Tibial nerve (tissue), 4 donors: ENCODE measurements around the gene GALNT11. TPM values are rescaled to one million over a fixed set of nuclear protein-coding genes. Genes with fewer than 3 reads are reported as not detected.

Experiments used
- DNase-seq, 2 donors: peaks; one replicate each; pipeline ENCODE4 v3.0.0-alpha.2; 2019; ENCODE audit warnings: low spot score in 2 of 2
- H3K27ac ChIP-seq, 4 donors: fragments of 200-600 bp; sonication (generic) in 3 of 4; one replicate each; pipeline ENCODE4 v1.5.1; 2017 to 2019; ENCODE audit warnings: mild to moderate bottlenecking in 1 of 4
- H3K27me3 ChIP-seq, 2 donors: fragments of 200-600 bp; sonication (generic) in 1 of 2; one replicate each; pipeline versions ENCODE4 v1.5.1 to v1.6.0; 2017 to 2019
- H3K36me3 ChIP-seq, 3 donors: fragments of 200-600 bp; sonication (generic); one replicate each; pipeline ENCODE4 v1.5.1; 2018 to 2019
- H3K4me1 ChIP-seq, 4 donors: fragments of 200-600 bp; sonication (generic) in 3 of 4; one replicate each; pipeline ENCODE4 v1.5.1; 2017 to 2019
- H3K4me3 ChIP-seq, 4 donors: fragments of 200-600 bp; sonication (generic) in 3 of 4; one replicate each; pipeline ENCODE4 v1.5.1; 2017 to 2019; ENCODE audit warnings: mild to moderate bottlenecking in 1 of 4, moderate library complexity in 1 of 4
- H3K9me3 ChIP-seq, 4 donors: fragments of 200-600 bp; sonication (generic) in 3 of 4; one replicate each; pipeline ENCODE4 v1.5.1; 2017 to 2019
- CTCF ChIP-seq, 5 experiments: fragments of 200-600 bp in 3 of 5; fragments of 450-650 bp in 2 of 5; sonication (generic) in 3 of 5; IDR thresholded peaks; one replicate each; pipeline ENCODE4 v1.5.1; 2016 to 2019; ENCODE audit warnings: antibody characterized with exemption in 5 of 5, mild to moderate bottlenecking in 3 of 5, moderate library complexity in 2 of 5
- EP300 ChIP-seq, 2 donors: sonication (generic); formaldehyde crosslinking; IDR thresholded peaks; one replicate each; pipeline ENCODE4 v1.6.1; 2017; ENCODE audit warnings: antibody characterized with exemption in 2 of 2, mild to moderate bottlenecking in 1 of 2
- POLR2A ChIP-seq, 2 donors: fragments of 450-650 bp; IDR thresholded peaks; one replicate each; pipeline ENCODE4 v1.6.1; 2017; ENCODE audit warnings: antibody characterized with exemption in 2 of 2, mild to moderate bottlenecking in 2 of 2, moderate library complexity in 2 of 2
- WGBS, 2 donors: methylation state at CpG; one replicate each; pipeline ENCODE4 v1.1.5; 2018; 5-methylcytosine and 5-hydroxymethylcytosine counted together
- total RNA-seq, 4 donors: library from RNA; depleted of rRNA; stranded (reverse); fragments of >200 nt; gene quantifications; one replicate each; pipeline ENCODE4 v1.1.0, GENCODE V29; 2016

GALNT11 gene
- total RNA-seq, 4 donors from 2014 or later = 27.9 to 45.7 (median 36.6) TPM

DNA sequence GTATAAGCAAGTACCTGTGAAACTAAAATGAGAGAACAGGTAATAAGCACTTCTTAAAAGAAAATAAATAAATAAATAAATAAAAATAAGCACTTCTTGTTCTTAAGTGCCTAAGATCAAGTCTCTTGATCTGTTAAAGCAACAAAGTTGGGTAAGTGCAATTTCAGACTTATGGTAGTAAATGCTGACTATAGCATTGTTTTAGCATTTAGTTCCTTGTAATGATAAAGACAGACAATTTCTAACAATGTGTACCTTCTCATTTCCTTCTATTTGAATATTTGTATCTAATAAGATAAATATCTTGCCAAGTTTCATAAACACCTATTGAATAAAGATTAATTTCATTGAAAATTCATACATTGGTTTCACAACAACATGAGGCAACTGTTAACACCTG is 87.4 kb downstream of the GALNT11 start:
- Histone ChIP-seq H3K36me3 (peaks cover 0 to 94% (median 0%) of the 10 kb centered on the region in 3 donors), H3K27ac (no peak overlapping the region), H3K4me1 (no peaks in the 10 kb centered on the region), H3K9me3 (no peaks in the 10 kb centered on the region), H3K27me3 (no peaks in the 10 kb centered on the region), H3K4me3 (no peak overlapping the region)
- no peak for TF ChIP-seq CTCF (IDR thresholded peaks at IDR 0.05)
- TF ChIP-seq EP300 (IDR thresholded peaks at IDR 0.05) = no peak
- TF ChIP-seq POLR2A (IDR thresholded peaks at IDR 0.05) = no peak
- no peak for DNase-seq

GRCh38 chr7:152115021-152115718 is 89.7 kb downstream of the GALNT11 start:
- Histone ChIP-seq H3K36me3 (peaks cover 0 to 94% (median 8%) of the 10 kb centered on the region in 3 donors), H3K4me3 (no peak overlapping the region)
- no peak for DNase-seq

DNA sequence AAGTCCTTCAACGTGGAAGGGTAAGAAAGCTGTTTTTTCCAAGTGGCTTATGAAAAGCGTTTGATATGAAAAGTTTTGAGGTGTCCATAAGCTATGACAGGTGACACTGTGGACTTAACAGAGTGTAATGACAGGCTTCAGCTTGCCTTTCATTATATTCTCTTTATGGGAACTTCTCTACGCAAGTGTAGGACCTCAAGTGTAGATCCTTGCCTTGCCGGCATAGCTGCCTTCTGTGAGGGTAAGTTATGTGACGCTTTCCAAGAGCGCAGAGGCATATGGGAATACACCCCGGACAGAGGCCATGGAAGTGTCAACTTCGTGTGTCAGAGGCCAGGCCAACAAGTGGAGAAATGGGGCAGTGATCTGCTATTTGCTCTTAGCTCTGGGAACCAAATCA is 91.9 kb downstream of the GALNT11 start:
- peaks cover 0 to 94% (median 21%) of the 10 kb centered on the region in 3 donors for H3K36me3 ChIP-seq
- no peak overlapping the region for H3K27ac ChIP-seq
- H3K4me3 ChIP-seq = no peak overlapping the region
- H3K4me1 ChIP-seq = no peaks in the 10 kb centered on the region
- TF ChIP-seq POLR2A (IDR thresholded peaks at IDR 0.05) (no peak), CTCF (IDR thresholded peaks at IDR 0.05) (no peak), EP300 (IDR thresholded peaks at IDR 0.05) (no peak)
- H3K9me3 ChIP-seq = no peaks in the 10 kb centered on the region
- no peaks in the 10 kb centered on the region for H3K27me3 ChIP-seq
- WGBS, 2 donors = 82 to 89% methylated on average over 8 of the region's 8 CpGs
- DNase-seq = no peak

More at GRCh38 chr7:152115021-152115718, 89.7 kb downstream of the GALNT11 start:
- H3K27ac ChIP-seq = no peak overlapping the region
- H3K9me3 ChIP-seq = no peaks in the 10 kb centered on the region
- H3K27me3 ChIP-seq = no peaks in the 10 kb centered on the region
- H3K4me1 ChIP-seq = no peaks in the 10 kb centered on the region
- TF ChIP-seq EP300 (IDR thresholded peaks at IDR 0.05) (no peak), CTCF (IDR thresholded peaks at IDR 0.05) (no peak), POLR2A (IDR thresholded peaks at IDR 0.05) (no peak)
- WGBS, 2 donors = 61 to 68% methylated on average over 9 of the region's 9 CpGs

DNA sequence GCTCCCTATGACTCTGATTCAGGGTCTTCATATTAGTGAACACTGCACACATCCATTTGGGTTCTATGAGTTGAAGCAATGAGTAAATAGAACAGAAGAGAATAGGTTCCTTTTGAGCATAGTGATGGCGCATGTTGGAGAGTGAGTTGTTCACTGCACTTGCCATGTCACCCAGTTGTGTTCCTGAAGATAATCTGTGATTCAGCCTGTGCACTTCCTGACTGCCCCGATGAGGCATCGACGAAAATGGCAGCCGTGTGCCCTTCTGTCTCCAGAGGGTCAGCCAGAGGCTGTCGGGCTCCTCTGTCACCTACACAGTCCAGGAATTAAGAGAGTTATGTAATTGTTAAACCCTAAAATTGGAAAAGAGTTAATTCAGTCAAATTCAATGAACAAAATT is 94.7 kb downstream of the GALNT11 start:
- Histone ChIP-seq H3K4me3 (no peak overlapping the region), H3K4me1 (no peaks in the 10 kb centered on the region), H3K27ac (no peak overlapping the region), H3K27me3 (no peaks in the 10 kb centered on the region), H3K9me3 (peaks cover 0 to 10% (median 4%) of the 10 kb centered on the region in 4 donors), H3K36me3 (peaks cover 0 to 98% (median 21%) of the 10 kb centered on the region in 3 donors)
- 90 to 96% methylated on average over 6 of the region's 6 CpGs for WGBS, 2 donors
- no peak for DNase-seq
- TF ChIP-seq POLR2A (IDR thresholded peaks at IDR 0.05) (no peak), CTCF (IDR thresholded peaks at IDR 0.05) (no peak), EP300 (IDR thresholded peaks at IDR 0.05) (no peak)

- no peak overlapping the region for H3K4me3 ChIP-seq
- no peak for DNase-seq
- TF ChIP-seq POLR2A (IDR thresholded peaks at IDR 0.05) (no peak), EP300 (IDR thresholded peaks at IDR 0.05) (no peak), CTCF (IDR thresholded peaks at IDR 0.05) (no peak)
- H3K36me3 ChIP-seq = peaks cover 0 to 98% (median 21%) of the 10 kb centered on the region in 3 donors
- peaks cover 0 to 10% (median 4%) of the 10 kb centered on the region in 4 donors for H3K9me3 ChIP-seq
- H3K27me3 ChIP-seq = no peaks in the 10 kb centered on the region
- 80 to 87% methylated on average over 7 of the region's 7 CpGs for WGBS, 2 donors
- no peaks in the 10 kb centered on the region for H3K4me1 ChIP-seq
- no peak overlapping the region for H3K27ac ChIP-seq
Observed at GRCh38 chr7:152120776-152121175, 95.3 kb downstream of the GALNT11 start.
